Right cardiac atrium (tissue), 5 donors: ENCODE data around the gene DOK3. TPM values are rescaled to one million over a fixed set of nuclear protein-coding genes. Genes with fewer than 3 reads are reported as not detected.

Source experiments
- ATAC-seq, 2 donors: fragments of 200-7000 bp; cut with Tn5 transposase; one replicate each; pipeline versions ENCODE4 v1.8.0 to v1.9.1; 2020; ENCODE audit warnings: moderate library complexity in 2 of 2, mild to moderate bottlenecking in 1 of 2
- DNase-seq, 3 donors: peaks; one replicate each; pipeline ENCODE4 v3.0.0-alpha.2; 2020
- H3K27ac ChIP-seq: one replicate; pipeline ENCODE4 v1.5.1; 2013; ENCODE audit warnings: mild to moderate bottlenecking, low read length, control low read depth, moderate library complexity
- H3K27me3 ChIP-seq: one replicate; pipeline ENCODE4 v1.6.1; 2013; ENCODE audit not compliant: control insufficient read depth, insufficient read depth
- H3K4me1 ChIP-seq: one replicate; pipeline ENCODE4 v1.6.1; 2013; ENCODE audit warnings: low read length; ENCODE audit not compliant: control insufficient read depth, insufficient read depth
- H3K4me3 ChIP-seq: one replicate; pipeline ENCODE4 v1.5.1; 2013; ENCODE audit warnings: low read length, control low read depth
- H3K9me3 ChIP-seq: one replicate; pipeline ENCODE4 v1.6.1; 2013; ENCODE audit warnings: low read length; ENCODE audit not compliant: control insufficient read depth
- WGBS: extraction: QIAGEN DNeasy Blood & Tissue Kit; methylation state at CpG from one replicate; pipeline ENCODE4 v1.1.7; 2013; 5-methylcytosine and 5-hydroxymethylcytosine counted together
- intact Hi-C, 4 donors: fragments of 100-400 bp; cut with DNase I; formaldehyde crosslinking; loops; one replicate each; pipeline versions ENCODE4 v1.11.0 to v1.14.0; 2022 to 2023
- polyA plus RNA-seq: library from polyadenylated mRNA; stranded (reverse); fragments of 200-250 nt; gene quantifications from one replicate; pipeline ENCODE4 v1.2.3, GENCODE V29; 2013
- total RNA-seq, 4 donors: library from RNA; stranded (reverse); fragmentation: NEBNext Ultra II Directional; extraction: Animal tissue kit (Norgen Biotek cat#: 25700); gene quantifications; one replicate each; pipeline ENCODE4 v1.2.1, GENCODE V29; 2021
- donor health status: healthy with polysubstance abuse.
- donor health status: DM: no; HTN: yes; CAD: no.
- donor health status: DM: no; HTN: no; CAD: no.
- donor health status: DM: no; HTN: yes; CAD: no; lungs with severe emphysema.
- donor health status: DM: yes; HTN: yes; CAD: no.

Gene DOK3
- total and polyA plus RNA-seq, 5 donors: 1.4 to 4.5 (median 3.7) TPM

- peak overlapping the region; percentile 13 for H3K27ac ChIP-seq
- DNase-seq (no peak), ATAC-seq (no peak)
- no peak overlapping the region for H3K4me3 ChIP-seq
- no peaks in the 10 kb centered on the region for H3K9me3 ChIP-seq
- peaks cover 23% of the 10 kb centered on the region for H3K4me1 ChIP-seq
- 57% methylated on average over 3 of the region's 3 CpGs for WGBS
- intact Hi-C loops: no loop called here
- H3K27me3 ChIP-seq: no peaks in the 10 kb centered on the region
Observed at GRCh38 chr5:177547736-177548135, 38.1 kb upstream of the DOK3 start.

DNA sequence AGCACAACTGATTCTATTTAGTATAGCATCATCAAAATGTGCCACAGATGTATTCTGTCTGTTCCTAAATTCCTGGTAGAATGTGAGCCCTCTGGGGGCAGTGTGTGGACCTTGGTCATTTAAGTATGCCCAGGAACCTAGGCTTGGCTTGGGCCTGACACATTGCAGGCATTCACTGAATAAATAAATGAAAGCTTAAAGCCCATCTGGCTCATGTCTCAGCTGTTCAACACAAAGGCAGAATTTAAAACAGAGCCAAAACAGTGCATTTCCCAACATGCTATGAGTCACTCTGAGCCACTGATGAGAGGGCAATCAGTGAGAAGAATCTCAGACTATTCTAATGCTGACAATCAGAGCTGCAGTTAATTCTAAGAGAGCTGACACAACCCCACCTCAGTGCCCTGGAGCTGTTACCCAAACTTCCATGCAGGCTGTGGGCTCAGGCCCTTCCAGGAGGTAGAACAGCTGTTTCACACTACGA, 36.7 kb upstream of the DOK3 start:
- H3K4me3 ChIP-seq: no peak overlapping the region
- peak overlapping the region; percentile 95 for H3K27ac ChIP-seq
- WGBS: 49% methylated on average over 1 of the region's 1 CpG
- intact Hi-C loops: no loop called here
- no peaks in the 10 kb centered on the region for H3K27me3 ChIP-seq
- peaks cover 23% of the 10 kb centered on the region for H3K4me1 ChIP-seq
- H3K9me3 ChIP-seq: no peaks in the 10 kb centered on the region
- DNase-seq: peak; percentile 68 to 83 (median 74)
- ATAC-seq: peak; percentile 81 to 84

DNA sequence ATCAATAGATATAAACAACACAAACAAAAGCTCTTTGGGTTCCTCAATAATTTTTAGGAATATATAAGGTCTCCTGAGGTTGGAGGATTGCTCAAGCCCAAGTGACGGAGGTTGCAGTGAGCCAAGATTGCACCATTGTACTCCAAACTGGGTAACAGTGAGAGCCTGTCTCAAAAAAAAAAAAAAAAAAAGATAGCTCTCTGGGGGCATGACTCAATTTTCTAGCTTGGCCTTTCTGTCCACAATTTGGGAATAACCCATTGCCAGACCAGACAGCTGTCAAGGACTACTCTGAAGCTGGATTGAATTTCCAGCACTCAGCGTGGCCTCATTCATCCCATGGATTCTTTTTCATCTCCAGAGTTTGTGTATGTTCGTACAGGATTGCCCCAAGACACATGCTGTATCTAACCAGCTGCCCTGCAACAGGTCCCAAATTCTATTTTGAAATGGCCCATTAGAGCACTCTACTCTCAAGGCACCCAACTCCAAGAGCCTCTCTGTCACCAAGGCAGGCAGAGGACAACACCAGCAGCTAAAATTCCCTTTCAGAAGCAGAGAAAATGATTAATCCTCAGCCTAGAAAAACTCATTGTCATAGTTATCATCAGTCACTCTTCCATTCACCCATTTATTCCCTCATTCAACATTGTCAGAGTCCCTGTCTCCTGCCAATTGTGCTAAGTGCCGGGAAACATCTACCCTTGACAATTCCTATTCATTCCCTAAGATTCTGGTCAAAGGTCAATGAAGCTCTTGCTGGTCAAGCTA, 36.0 kb upstream of the DOK3 start:
- H3K9me3 ChIP-seq: no peaks in the 10 kb centered on the region
- peak overlapping the region; percentile 93 for H3K27ac ChIP-seq
- WGBS: 46% methylated on average over 4 of the region's 4 CpGs
- H3K4me3 ChIP-seq: no peak overlapping the region
- DNase-seq: peak; percentile 68 to 81 (median 73)
- peaks cover 23% of the 10 kb centered on the region for H3K4me1 ChIP-seq
- no peaks in the 10 kb centered on the region for H3K27me3 ChIP-seq
- intact Hi-C loops: no loop called here
- ATAC-seq: peak; percentile 80 to 87

- Histone ChIP-seq H3K27ac (no peak overlapping the region), H3K4me1 (peaks cover 38% of the 10 kb centered on the region), H3K4me3 (no peak overlapping the region), H3K27me3 (no peaks in the 10 kb centered on the region), H3K9me3 (no peaks in the 10 kb centered on the region)
- ATAC-seq (no peak), DNase-seq (no peak)
- WGBS: 91% methylated on average over 4 of the region's 4 CpGs
- intact Hi-C loops: no loop called here
Observed at GRCh38 chr5:177542816-177543465, 33.3 kb upstream of the DOK3 start.

DNA sequence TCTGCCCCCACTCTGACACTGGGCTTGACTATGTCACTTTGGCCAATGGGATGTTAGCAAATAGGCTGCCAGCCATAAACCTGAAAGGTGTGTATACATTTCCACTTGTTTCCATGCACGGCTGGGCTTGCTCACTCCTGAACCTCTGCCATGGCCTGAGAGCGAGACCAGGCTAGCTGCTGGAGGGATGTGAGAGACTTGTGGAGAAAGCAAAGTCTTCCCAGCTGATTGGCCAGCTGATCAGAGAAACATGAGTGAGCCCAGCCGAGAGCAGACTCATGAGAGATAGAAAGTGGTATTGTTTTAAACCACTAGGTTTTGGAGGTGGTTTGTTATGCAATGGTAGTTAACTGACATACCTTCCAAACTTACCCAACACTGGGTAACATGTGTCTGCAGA, 30.8 kb upstream of the DOK3 start:
- DNase-seq (no peak), ATAC-seq (no peak)
- Histone ChIP-seq H3K4me1 (peaks cover 35% of the 10 kb centered on the region), H3K9me3 (no peaks in the 10 kb centered on the region), H3K4me3 (no peak overlapping the region), H3K27me3 (no peaks in the 10 kb centered on the region), H3K27ac (no peak overlapping the region)
- intact Hi-C loops: no loop called here
- 83% methylated on average over 3 of the region's 3 CpGs for WGBS

DNA sequence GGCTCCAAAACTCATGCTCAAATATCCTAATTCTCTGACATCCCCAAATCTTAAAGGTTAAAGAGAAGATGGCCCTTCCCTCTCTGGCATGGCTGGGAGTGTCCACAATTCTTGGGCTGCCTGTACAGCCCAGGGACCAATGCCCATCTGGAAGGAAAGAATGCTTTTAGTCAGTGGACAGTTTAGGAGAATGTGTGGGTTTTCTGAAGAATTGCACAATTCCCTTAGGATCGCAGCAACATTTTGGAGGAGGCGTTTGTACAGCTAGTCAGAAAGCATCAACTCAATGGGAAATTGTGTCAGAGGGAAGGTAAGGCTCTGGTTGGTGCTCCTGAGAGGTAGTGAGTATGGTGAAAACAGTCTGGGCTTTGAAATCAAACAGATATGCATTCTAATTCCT, 29.8 kb upstream of the DOK3 start:
- H3K9me3 ChIP-seq: no peaks in the 10 kb centered on the region
- H3K4me3 ChIP-seq: no peak overlapping the region
- H3K4me1 ChIP-seq: peaks cover 35% of the 10 kb centered on the region
- DNase-seq (peak in 1 of 3 donors; percentile 44), ATAC-seq (peak; percentile 52 to 70)
- no peak overlapping the region for H3K27ac ChIP-seq
- intact Hi-C loops: no loop called here
- WGBS: 60% methylated on average over 2 of the region's 2 CpGs
- H3K27me3 ChIP-seq: no peaks in the 10 kb centered on the region

- H3K9me3 ChIP-seq: no peaks in the 10 kb centered on the region
- no peaks in the 10 kb centered on the region for H3K27me3 ChIP-seq
- H3K27ac ChIP-seq: peak overlapping the region; percentile 63
- H3K4me3 ChIP-seq: no peak overlapping the region
- intact Hi-C loops: no loop called here
- DNase-seq: no peak
- WGBS: 75% methylated on average over 10 of the region's 10 CpGs
- peak; percentile 18 to 39 for ATAC-seq
- H3K4me1 ChIP-seq: peaks cover 32% of the 10 kb centered on the region
Observed at GRCh38 chr5:177538876-177539275, 29.2 kb upstream of the DOK3 start.

DNA sequence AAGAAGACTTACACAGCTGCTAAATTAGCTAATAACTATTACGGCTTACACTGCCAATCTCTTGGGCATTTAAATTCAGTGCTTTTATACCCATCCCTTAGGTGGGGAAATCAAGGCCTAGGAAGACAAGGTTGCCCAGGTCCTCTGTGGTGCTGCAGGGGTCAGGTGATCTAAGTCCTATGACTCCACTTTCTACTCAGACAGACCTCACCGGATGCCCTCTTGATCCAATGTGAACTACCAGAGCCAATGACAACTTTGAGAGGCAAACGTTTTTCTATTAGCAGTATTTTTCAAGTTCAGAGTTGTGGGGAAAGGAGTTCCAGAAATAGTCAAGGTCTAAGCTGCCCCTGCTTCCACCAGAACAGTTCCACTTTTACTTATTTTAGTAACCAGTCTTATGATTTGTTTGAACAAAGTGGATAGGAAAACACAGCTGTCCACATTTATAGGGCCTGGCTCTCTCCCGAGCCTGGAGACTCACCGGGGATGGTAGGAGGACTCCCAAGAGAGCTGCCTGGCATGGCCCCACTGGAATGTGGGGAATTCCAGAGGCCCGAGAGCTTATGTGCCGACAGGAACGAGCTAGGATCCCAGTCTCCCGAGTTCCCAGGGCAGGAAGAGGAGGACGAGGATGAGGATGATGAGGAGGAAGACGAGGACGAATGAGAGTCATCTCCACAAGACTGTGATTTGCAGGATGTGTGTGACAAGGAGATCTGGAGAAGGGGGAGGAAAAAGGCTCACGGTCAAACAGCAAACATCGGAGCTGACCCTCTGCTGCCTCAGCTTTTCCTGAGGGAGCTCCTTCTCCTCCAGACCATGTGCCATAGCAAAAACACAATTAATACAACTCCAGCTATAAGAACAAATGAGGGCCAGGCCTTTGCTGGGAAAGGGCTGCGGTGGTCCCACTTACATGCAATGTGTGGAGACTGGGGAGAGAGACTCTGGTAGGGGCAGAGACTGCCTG, 28.0 kb upstream of the DOK3 start:
- Histone ChIP-seq H3K4me3 (no peak overlapping the region), H3K27me3 (no peaks in the 10 kb centered on the region), H3K27ac (peak overlapping the region; percentile 63), H3K4me1 (peaks cover 26% of the 10 kb centered on the region), H3K9me3 (no peaks in the 10 kb centered on the region)
- ATAC-seq (peak; percentile 48 to 77), DNase-seq (peak; percentile 55 to 77 (median 70))
- intact Hi-C loops: no loop called here
- WGBS: 24% methylated on average over 15 of the region's 15 CpGs

GRCh38 chr5:177536386-177536785, 26.8 kb upstream of the DOK3 start:
- H3K27ac ChIP-seq: no peak overlapping the region
- intact Hi-C loops: no loop called here
- no peak for DNase-seq
- no peak for ATAC-seq
- H3K27me3 ChIP-seq: no peaks in the 10 kb centered on the region
- no peaks in the 10 kb centered on the region for H3K9me3 ChIP-seq
- no peak overlapping the region for H3K4me3 ChIP-seq
- peaks cover 26% of the 10 kb centered on the region for H3K4me1 ChIP-seq
- WGBS: 94% methylated on average over 10 of the region's 10 CpGs

DNA sequence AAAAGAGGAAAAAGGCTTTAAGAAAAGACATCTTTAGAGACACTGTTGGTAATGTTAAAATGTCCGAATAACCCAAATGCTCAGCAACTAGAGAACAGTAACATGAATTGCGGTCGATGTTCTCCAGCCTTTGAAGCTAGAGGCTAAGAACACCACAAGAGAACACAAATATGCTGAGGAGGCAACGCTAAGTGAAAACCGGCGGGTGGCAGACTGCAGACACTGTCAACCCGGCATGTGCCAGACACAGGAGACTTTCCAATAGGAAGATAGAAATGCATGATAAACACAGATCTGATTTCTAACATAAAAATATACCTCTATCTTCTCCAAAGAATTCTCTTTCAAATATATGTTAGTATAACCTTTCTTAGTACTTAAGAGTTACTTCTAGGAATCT, 25.5 kb upstream of the DOK3 start:
- ATAC-seq (no peak), DNase-seq (no peak)
- Histone ChIP-seq H3K4me1 (peaks cover 26% of the 10 kb centered on the region), H3K27ac (no peak overlapping the region), H3K4me3 (no peak overlapping the region), H3K9me3 (no peaks in the 10 kb centered on the region), H3K27me3 (no peaks in the 10 kb centered on the region)
- WGBS: 92% methylated on average over 7 of the region's 7 CpGs
- intact Hi-C loops: no loop called here
